ENCODE data around the gene FJX1. TPM values are rescaled to one million over a fixed set of nuclear protein-coding genes. Genes with fewer than 3 reads are reported as not detected.
"Not testable (repeated sequence)": the region's sequence is repeated elsewhere in the genome, so short reads cannot be mapped to it uniquely, and the experiment has no call there.

Gene FJX1
- polyA plus RNA-seq, 3 donors: 0.05 TPM; not detected in 2

GRCh38 chr11:35664977-35665441, 46.7 kb downstream of the FJX1 start:
- Histone ChIP-seq H3K4me1 (ENCODE audit: control insufficient read depth in 1 of 2, insufficient read depth in 2 of 2, low read length in 2 of 2) (peaks cover 20 to 23% of the 10 kb centered on the region in 2 donors), H4K20me1 (ENCODE audit: insufficient read depth, low read length) (peaks cover 24% of the 10 kb centered on the region), H3K9me3 (replicated peaks in 1 of 2; ENCODE audit: control insufficient read depth in 1 of 2, insufficient read depth in 1 of 2, low read length in 2 of 2) (peaks cover 23 to 25% of the 10 kb centered on the region in 2 donors), H3K4me2 (replicated peaks; ENCODE audit: extremely low read depth, low read length, poor library complexity, severe bottlenecking) (no peak overlapping the region), H3K79me2 (ENCODE audit: insufficient read depth, low read length) (peaks cover 65% of the 10 kb centered on the region), H3K27me3 (ENCODE audit: control insufficient read depth in 2 of 2, insufficient read depth in 2 of 2, low read length in 2 of 2) (peaks cover 7 to 12% of the 10 kb centered on the region in 2 donors), H3K9ac (ENCODE audit: insufficient read depth, low read length, poor library complexity, severe bottlenecking) (no peak overlapping the region), H2AFZ (ENCODE audit: insufficient read depth, low read depth, low read length, poor library complexity, severe bottlenecking) (no peak overlapping the region), H3K27ac (ENCODE audit: low read depth in 1 of 2, low read length in 2 of 2) (no peak overlapping the region), H3K36me3 (replicated peaks in 1 of 2; ENCODE audit: control insufficient read depth in 1 of 2, insufficient read depth in 2 of 2, low read length in 2 of 2) (peaks cover 0 to 17% of the 10 kb centered on the region in 2 donors), H3K4me3 (replicated peaks in 1 of 3; ENCODE audit: low read depth in 2 of 3, low read length in 3 of 3) (peak overlapping the region in 1 of 3 experiments; percentile 95)
- intact Hi-C loops (cut with micrococcal nuclease): loop anchor here in 1 of 2 donors (5.0 kb wide), 1 partner anchor 482 kb away; no protein-coding TSS in a partner anchor
- DNase-seq: no peak
- H3K4me1 Mint-ChIP-seq: peaks cover 35% of the 10 kb centered on the region
- peak overlapping the region in 1 of 2 donors; percentile 23 for H3K4me3 Mint-ChIP-seq
- no peak overlapping the region for H3K27ac Mint-ChIP-seq
- H3K9me3 Mint-ChIP-seq: peaks cover 22 to 45% (median 38%) of the 10 kb centered on the region in 7 donors
- peaks cover 33 to 41% of the 10 kb centered on the region in 2 donors for H3K36me3 Mint-ChIP-seq
- TF ChIP-seq, protein P1, sequence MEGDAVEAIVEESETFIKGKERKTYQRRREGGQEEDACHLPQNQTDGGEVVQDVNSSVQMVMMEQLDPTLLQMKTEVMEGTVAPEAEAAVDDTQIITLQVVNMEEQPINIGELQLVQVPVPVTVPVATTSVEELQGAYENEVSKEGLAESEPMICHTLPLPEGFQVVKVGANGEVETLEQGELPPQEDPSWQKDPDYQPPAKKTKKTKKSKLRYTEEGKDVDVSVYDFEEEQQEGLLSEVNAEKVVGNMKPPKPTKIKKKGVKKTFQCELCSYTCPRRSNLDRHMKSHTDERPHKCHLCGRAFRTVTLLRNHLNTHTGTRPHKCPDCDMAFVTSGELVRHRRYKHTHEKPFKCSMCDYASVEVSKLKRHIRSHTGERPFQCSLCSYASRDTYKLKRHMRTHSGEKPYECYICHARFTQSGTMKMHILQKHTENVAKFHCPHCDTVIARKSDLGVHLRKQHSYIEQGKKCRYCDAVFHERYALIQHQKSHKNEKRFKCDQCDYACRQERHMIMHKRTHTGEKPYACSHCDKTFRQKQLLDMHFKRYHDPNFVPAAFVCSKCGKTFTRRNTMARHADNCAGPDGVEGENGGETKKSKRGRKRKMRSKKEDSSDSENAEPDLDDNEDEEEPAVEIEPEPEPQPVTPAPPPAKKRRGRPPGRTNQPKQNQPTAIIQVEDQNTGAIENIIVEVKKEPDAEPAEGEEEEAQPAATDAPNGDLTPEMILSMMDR (IDR thresholded peaks at IDR 0.05): no peak
- 100% methylated on average over 1 of the region's 5 CpGs for WGBS (ENCODE audit: insufficient coverage)
- H3K27me3 Mint-ChIP-seq (ENCODE audit: low read depth in 3 of 3): peaks cover 4 to 20% (median 19%) of the 10 kb centered on the region in 3 donors

DNA sequence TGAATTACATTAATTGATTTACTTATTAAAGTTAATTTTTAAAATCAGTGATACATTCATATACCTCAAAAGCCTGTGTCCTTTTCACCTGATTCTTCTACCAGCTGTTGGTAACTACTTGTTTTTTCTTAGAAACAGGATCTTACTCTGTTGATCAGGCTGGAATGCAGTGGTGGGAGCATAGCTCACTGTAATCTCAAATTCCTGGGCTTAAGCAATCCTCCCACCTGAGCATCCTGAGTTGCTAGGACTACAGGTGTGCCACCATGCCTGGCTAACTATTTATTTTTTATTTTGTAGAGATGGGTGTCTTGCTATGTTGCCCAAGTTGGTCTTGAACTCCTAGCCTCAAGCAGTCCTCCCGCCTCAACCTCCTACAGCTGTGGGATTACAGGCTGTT, 49.0 kb downstream of the FJX1 start:
- Mint-ChIP-seq H3K36me3 (peaks cover 38 to 46% of the 10 kb centered on the region in 2 donors), H3K27me3 (ENCODE audit: low read depth in 3 of 3) (peaks cover 0 to 3% (median 2%) of the 10 kb centered on the region in 3 donors), H3K4me1 (peaks cover 36% of the 10 kb centered on the region), H3K27ac (no peak overlapping the region), H3K4me3 (no peak overlapping the region), H3K9me3 (peaks cover 22 to 45% (median 38%) of the 10 kb centered on the region in 7 donors)
- Histone ChIP-seq H3K9me3 (replicated peaks in 1 of 2; ENCODE audit: control insufficient read depth in 1 of 2, insufficient read depth in 1 of 2, low read length in 2 of 2) (peaks cover 23 to 25% of the 10 kb centered on the region in 2 donors), H3K36me3 (replicated peaks in 1 of 2; ENCODE audit: control insufficient read depth in 1 of 2, insufficient read depth in 2 of 2, low read length in 2 of 2) (peaks cover 0 to 17% of the 10 kb centered on the region in 2 donors), H3K4me3 (replicated peaks in 1 of 3; ENCODE audit: low read depth in 2 of 3, low read length in 3 of 3) (no peak overlapping the region), H3K9ac (ENCODE audit: insufficient read depth, low read length, poor library complexity, severe bottlenecking) (no peak overlapping the region), H3K27me3 (ENCODE audit: control insufficient read depth in 2 of 2, insufficient read depth in 2 of 2, low read length in 2 of 2) (no peaks in the 10 kb centered on the region), H4K20me1 (ENCODE audit: insufficient read depth, low read length) (peaks cover 46% of the 10 kb centered on the region), H3K4me2 (replicated peaks; ENCODE audit: extremely low read depth, low read length, poor library complexity, severe bottlenecking) (no peak overlapping the region), H3K4me1 (ENCODE audit: control insufficient read depth in 1 of 2, insufficient read depth in 2 of 2, low read length in 2 of 2) (peaks cover 14 to 15% of the 10 kb centered on the region in 2 donors), H3K27ac (ENCODE audit: low read depth in 1 of 2, low read length in 2 of 2) (no peak overlapping the region), H3K79me2 (ENCODE audit: insufficient read depth, low read length) (peaks cover 82% of the 10 kb centered on the region), H2AFZ (ENCODE audit: insufficient read depth, low read depth, low read length, poor library complexity, severe bottlenecking) (no peak overlapping the region)
- no CpG with 5 or more reads among the region's 1 CpG for WGBS (ENCODE audit: insufficient coverage)
- intact Hi-C loops (cut with micrococcal nuclease): no loop called here
- DNase-seq: no peak
- TF ChIP-seq, protein P1 (IDR thresholded peaks at IDR 0.05): no peak

DNA sequence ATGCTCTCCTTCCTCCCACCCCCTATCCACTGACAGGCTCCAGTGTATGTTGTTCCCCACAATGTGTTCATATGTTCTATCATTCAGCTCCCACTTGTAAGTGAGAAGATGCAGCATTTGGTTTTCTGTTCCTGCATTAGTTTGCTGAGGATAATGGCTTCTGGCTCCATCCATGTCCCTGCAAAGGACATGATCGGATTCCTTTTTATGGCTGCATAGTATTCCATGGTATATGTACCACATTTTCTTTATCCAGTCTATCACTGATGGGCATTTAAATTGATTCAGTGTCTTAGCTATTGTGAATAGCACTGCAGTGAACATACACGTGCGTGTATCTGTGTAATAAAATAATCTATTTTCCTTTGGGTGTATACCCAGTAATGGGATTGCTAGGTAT, 50.1 kb downstream of the FJX1 start:
- Histone ChIP-seq H3K9me3 (replicated peaks in 1 of 2; ENCODE audit: control insufficient read depth in 1 of 2, insufficient read depth in 1 of 2, low read length in 2 of 2) (peaks cover 19 to 25% of the 10 kb centered on the region in 2 donors), H3K79me2 (ENCODE audit: insufficient read depth, low read length) (peaks cover 92% of the 10 kb centered on the region), H4K20me1 (ENCODE audit: insufficient read depth, low read length) (peaks cover 57% of the 10 kb centered on the region), H3K36me3 (replicated peaks in 1 of 2; ENCODE audit: control insufficient read depth in 1 of 2, insufficient read depth in 2 of 2, low read length in 2 of 2) (peaks cover 0 to 17% of the 10 kb centered on the region in 2 donors)
- H3K4me1 ChIP-seq (ENCODE audit: control insufficient read depth in 1 of 2, insufficient read depth in 2 of 2, low read length in 2 of 2); H3K4me2 ChIP-seq (replicated peaks; ENCODE audit: extremely low read depth, low read length, poor library complexity, severe bottlenecking); DNase-seq; H3K4me3 ChIP-seq (replicated peaks in 1 of 3; ENCODE audit: low read depth in 2 of 3, low read length in 3 of 3); H3K9ac ChIP-seq (ENCODE audit: insufficient read depth, low read length, poor library complexity, severe bottlenecking); H3K27ac ChIP-seq (ENCODE audit: low read depth in 1 of 2, low read length in 2 of 2); H3K27me3 Mint-ChIP-seq (ENCODE audit: low read depth in 3 of 3); intact Hi-C loops (cut with micrococcal nuclease); H2AFZ ChIP-seq (ENCODE audit: insufficient read depth, low read depth, low read length, poor library complexity, severe bottlenecking); H3K4me3 Mint-ChIP-seq; H3K27ac Mint-ChIP-seq; H3K27me3 ChIP-seq (ENCODE audit: control insufficient read depth in 2 of 2, insufficient read depth in 2 of 2, low read length in 2 of 2): not testable (repeated sequence)
- no CpG with 5 or more reads among the region's 3 CpGs for WGBS (ENCODE audit: insufficient coverage)
- H3K9me3 Mint-ChIP-seq: peaks cover 18 to 40% (median 34%) of the 10 kb centered on the region in 7 donors
- peaks cover 36 to 45% of the 10 kb centered on the region in 2 donors for H3K36me3 Mint-ChIP-seq
- H3K4me1 Mint-ChIP-seq: peaks cover 34% of the 10 kb centered on the region

Data from CD14-positive monocyte (primary cell).